ENCODE measurements around the gene AFP.

Gene AFP

GRCh38 chr4:73415807-73416238 lies 20.2 kb upstream of the AFP start:
- no peak for DNase-seq

DNA sequence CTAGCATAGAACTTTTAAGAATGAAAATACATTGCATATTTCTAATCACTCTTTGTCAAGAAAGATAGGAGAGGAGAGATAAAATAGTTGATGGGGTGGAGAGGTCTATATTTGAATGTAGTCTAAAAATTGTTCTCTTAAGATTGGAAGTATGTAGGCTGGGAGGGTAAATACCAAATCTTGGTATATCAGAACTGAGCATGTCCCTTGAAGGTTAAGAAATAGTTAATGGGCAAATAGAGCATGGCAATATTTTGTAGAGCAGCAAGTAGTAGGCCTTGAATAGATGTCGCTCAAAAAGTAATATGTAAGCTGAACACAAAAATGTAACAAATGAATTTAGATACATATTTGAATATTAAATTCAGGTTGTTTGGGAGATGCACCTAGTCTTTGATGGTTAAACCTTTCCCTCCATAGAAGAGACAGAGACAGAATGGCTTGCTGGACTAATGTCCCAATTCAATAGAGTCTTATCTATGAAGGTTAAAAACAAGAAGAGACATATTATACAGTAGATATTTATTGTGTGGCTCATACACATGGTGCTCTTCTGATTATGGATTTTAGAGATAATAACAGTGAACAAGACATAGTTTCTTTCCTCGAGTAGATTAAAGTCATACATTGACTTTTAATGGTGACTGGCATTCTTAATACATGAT lies 19.5 kb upstream of the AFP start:
- no peak for DNase-seq

DNA sequence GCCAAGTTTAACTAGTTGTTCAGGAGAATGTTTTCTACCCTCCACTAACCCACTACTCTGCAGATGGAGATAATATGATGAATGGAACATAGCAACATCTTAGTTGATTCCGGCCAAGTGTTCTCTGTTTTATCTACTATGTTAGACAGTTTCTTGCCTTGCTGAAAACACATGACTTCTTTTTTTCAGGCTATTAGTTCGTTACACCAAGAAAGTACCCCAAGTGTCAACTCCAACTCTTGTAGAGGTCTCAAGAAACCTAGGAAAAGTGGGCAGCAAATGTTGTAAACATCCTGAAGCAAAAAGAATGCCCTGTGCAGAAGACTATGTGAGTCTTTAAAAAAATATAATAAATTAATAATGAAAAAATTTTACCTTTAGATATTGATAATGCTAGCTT lies 18.7 kb upstream of the AFP start:
- no peak for DNase-seq

GRCh38 chr4:73417973-73418372 lies 18.0 kb upstream of the AFP start:
- no peak for DNase-seq

- peak in 1 of 4 experiments; percentile 0 for DNase-seq
Measured at GRCh38 chr4:73418677-73419076, 17.3 kb upstream of the AFP start.

GRCh38 chr4:73419106-73420038 lies 16.6 kb upstream of the AFP start:
- no peak for DNase-seq

DNA sequence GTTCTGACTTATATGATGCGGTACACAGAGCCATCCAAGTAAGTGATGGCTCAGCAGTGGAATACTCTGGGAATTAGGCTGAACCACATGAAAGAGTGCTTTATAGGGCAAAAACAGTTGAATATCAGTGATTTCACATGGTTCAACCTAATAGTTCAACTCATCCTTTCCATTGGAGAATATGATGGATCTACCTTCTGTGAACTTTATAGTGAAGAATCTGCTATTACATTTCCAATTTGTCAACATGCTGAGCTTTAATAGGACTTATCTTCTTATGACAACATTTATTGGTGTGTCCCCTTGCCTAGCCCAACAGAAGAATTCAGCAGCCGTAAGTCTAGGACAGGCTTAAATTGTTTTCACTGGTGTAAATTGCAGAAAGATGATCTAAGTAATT lies 15.4 kb upstream of the AFP start:
- no peak for DNase-seq

GRCh38 chr4:73421708-73422457 lies 14.1 kb upstream of the AFP start:
- DNase-seq: no peak

DNA sequence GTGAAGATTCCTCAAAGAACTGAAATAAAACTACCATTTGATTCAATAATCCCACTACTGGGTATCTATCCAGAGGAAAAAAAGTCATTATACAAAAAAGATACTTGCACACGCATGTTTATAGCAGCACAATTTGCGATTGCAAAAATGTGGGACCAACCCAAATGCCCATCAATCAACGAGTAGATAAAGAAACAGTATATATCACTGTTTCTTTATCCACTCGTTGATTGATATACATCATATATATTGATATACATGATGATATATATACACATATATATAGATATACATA lies 13.6 kb upstream of the AFP start:
- no peak for DNase-seq

DNA sequence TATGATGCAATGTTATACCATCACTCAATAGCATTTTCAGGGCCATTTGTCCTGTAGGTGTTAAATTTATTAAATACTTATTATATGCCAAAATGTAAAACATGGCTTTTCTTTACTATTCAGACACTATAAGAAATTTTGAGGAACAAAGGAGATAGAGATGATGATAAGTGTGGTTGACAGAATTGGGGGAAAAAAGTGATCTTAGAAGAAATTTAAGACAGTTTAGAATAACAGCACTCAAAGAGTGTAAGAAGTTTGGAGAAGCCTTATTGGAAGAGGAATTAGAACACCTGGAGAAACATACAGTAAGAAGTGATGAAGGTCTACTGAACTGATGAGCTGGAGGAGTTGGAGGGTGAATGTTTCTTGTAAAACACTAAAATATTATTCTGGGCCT lies 12.8 kb upstream of the AFP start:
- DNase-seq: no peak

GRCh38 chr4:73426666-73427065 lies 9.4 kb upstream of the AFP start:
- no peak for DNase-seq

DNA sequence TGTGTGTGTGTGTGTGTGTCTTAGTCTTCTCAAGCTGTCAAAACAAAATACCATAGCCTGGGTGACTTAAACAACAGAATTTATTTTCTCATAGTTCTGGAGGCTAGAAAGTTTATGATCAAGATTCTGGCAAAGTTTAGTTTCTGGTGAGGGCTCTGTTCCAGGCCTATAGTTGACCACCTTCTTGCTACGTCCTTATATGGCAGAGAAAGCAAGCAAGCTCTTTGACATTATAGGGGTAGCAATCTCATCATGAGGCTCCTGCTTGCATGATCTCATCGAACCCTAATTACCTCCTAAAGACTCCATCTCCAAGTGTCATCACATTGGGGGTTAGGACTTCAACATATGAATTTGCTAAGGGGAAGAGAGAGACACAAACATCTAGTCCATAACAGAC lies 6.9 kb upstream of the AFP start:
- DNase-seq: no peak

- DNase-seq: no peak
Measured at GRCh38 chr4:73429826-73430587, 6.0 kb upstream of the AFP start.

DNA sequence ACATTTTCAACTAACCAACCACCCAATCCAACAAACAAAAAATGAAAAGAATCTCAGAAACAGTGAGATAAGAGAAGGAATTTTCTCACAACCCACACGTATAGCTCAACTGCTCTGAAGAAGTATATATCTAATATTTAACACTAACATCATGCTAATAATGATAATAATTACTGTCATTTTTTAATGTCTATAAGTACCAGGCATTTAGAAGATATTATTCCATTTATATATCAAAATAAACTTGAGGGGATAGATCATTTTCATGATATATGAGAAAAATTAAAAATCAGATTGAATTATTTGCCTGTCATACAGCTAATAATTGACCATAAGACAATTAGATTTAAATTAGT lies 4.2 kb upstream of the AFP start:
- DNase-seq: no peak

- no peak for DNase-seq
Measured at GRCh38 chr4:73432169-73433000, 3.6 kb upstream of the AFP start.

DNA sequence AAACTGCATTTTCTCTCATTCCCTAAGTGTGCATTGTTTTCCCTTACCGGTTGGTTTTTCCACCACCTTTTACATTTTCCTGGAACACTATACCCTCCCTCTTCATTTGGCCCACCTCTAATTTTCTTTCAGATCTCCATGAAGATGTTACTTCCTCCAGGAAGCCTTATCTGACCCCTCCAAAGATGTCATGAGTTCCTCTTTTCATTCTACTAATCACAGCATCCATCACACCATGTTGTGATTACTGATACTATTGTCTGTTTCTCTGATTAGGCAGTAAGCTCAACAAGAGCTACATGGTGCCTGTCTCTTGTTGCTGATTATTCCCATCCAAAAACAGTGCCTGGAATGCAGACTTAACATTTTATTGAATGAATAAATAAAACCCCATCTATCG lies 2.9 kb upstream of the AFP start:
- no peak for DNase-seq

DNA sequence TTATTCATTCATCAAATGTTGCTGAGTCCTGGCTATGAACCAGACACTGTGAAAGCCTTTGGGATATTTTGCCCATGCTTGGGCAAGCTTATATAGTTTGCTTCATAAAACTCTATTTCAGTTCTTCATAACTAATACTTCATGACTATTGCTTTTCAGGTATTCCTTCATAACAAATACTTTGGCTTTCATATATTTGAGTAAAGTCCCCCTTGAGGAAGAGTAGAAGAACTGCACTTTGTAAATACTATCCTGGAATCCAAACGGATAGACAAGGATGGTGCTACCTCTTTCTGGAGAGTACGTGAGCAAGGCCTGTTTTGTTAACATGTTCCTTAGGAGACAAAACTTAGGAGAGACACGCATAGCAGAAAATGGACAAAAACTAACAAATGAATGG lies 1.7 kb upstream of the AFP start:
- peak in 2 of 4 experiments; percentile 25 to 50 for DNase-seq

DNA sequence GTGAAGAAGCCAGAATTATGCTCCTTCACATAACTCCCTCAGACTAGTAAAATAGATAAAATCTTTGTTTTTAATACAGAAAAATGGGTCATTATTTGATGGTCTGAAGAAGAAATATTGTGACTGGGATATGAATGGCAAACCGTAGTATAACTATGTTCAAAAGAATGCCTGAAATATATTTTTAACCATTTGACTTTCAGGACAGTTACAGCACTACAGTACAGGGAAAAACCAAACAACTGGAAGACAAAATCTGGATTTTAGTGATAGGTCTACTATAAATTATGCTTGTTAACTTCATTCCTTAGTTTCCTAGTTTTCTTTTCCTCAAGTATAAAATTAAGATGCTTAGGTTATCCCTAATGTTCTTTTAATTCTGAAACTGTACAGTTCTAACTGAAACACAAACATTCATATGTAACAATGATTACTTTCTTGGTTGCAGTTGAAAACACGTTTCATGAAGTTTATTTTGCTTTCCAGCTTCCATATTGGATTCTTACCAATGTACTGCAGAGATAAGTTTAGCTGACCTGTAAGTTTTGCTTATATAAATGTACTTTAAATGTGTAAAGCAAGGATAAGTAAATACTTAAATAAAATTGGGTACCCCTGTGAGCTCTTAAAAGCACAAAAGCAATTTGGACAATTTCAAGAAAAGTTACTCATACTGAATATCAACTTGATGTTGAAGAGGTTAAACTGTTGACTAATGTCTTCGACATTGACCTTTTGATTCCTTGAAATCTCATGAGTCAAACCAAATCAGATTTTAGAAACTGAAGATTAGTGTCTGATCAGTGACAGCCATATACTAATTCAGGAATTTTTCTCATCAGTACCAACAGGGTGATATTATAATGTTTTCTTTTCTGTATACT lies 895 bp downstream of the AFP start:
- no peak for DNase-seq

DNA sequence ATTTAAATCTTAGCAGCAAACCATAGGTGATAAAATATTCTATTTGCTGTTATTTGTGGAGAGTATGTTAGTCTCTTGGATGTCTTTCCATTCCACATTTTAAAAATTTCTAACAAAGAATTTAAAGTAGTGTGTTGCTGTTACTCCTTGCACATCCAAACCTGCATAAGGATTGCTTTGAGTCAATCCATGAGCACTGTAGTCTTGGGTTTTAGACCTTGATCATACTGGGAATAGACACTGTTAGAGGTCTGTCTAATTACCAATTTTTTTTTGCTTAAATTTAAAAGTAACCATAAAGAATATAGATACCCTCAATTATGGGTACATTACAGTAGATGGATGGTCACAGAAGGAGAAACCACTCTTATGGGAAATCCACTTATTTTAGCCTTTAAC lies 1.5 kb downstream of the AFP start:
- DNase-seq: no peak

GRCh38 chr4:73438048-73438447 lies 2.0 kb downstream of the AFP start:
- no peak for DNase-seq

All from suppressor macrophage (primary cell).